Umbilical cord (tissue), 2 donors: Measurements from ENCODE around the gene LINS1. TPM values are rescaled to one million over a fixed set of nuclear protein-coding genes. Genes with fewer than 3 reads are reported as not detected.

Experiments used
- DNase-seq: peaks from one replicate; pipeline ENCODE4 v3.0.0-alpha.2; 2015; ENCODE audit warnings: low spot score
- total RNA-seq: library from RNA; depleted of rRNA; stranded (reverse); fragments of >200 nt; gene quantifications from one replicate; pipeline ENCODE4 v1.2.3, GENCODE V29; 2014; ENCODE audit warnings: low replicate concordance; ENCODE audit not compliant: insufficient read depth

LINS1 gene, protein sequence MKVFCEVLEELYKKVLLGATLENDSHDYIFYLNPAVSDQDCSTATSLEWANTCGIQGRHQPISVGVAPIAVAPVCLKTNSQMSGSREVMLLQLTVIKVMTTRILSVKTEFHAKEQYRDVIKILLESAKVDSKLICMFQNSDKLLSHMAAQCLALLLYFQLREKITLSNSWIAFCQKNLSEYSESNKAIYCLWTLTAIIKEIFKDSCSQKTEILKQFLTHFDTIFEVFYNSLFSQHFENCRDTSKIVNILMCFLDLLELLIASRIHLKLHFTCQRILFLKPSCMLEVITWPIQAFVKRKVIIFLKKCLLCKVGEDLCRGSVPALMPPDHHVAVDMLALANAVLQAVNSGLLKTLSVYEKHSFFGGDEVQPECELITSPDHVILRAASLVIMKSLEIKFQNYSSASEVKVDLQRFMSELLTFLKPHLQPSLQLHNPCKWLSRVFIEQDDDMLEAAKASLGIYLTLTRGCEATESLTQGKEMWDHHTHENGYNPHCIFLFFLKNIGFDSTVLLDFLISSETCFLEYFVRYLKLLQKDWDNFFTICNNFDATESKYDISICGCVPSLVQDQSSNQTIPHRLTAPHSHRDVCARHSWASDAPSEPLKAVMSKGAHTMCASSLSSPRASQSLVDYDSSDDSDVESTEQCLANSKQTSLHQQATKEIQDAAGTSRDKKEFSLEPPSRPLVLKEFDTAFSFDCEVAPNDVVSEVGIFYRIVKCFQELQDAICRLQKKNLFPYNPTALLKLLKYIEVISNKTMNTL
- total RNA-seq: 19.5 TPM

DNA sequence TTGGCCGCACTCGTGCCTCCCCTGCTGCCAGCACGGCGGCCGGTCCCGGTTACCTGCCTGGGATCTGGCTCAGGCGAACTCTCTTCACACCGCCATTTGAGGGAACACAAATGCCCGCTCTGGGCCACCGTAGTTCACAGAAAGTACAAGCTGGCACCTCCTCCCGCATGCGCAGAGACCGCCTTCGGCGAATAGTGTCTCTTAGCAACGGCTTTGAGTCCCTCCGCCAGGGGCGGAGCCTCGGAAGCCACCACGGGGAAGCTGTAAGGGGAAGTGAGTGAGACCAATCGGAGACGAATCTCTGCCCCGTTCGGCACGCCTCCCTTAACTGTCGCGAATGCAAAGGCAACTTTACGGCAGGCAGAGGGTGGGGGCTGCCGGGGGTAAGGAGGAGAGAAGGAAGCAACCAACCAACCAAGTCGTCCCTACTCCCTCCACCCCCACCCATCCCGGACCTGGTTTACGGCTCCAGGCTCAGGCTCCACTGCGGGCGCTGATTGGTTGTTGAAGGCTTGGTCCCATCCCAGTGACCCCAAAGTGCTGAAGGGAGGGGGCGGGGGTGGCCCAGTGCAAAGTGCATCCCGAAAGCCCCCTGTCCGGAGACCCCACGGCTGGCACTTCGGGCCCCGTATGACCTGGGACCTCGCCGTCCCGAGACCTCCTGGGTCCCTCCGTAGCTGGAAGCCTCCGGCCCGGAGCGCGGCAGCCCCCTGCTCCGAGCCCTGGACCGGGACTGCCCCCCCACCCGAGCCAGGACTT is at the start of gene LINS1, which contains the start of gene ASB7:
Gene LINS1, minus strand, starts transcription at position 121 of the 759 bp plus-strand sequence. CDS start 21,342 bp downstream, outside the sequence.
Gene ASB7, plus strand, starts transcription at position 526 of the 759 bp plus-strand sequence. CDS start 9,628 bp downstream, outside the sequence.
- DNase-seq: peak; percentile 100

DNA sequence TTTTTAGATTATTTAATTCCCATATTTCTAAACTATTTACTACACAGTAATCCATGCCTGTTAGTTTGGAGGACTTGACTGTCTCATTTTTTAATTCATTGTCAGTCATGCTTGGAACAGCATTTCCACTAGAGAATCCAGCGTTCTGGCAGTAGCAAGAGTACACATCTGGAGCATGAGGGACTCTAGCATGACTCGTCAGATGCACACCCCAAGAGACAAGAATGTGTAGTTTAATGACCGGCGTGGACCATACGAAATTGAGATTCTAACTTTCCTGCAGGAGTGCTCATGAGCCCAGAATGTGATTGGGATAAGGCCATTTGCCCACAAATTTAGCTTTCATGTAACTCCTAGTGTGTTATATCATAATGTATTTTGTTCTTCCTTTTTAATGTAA is 49.3 kb upstream of the LINS1 start:
- DNase-seq: no peak

DNA sequence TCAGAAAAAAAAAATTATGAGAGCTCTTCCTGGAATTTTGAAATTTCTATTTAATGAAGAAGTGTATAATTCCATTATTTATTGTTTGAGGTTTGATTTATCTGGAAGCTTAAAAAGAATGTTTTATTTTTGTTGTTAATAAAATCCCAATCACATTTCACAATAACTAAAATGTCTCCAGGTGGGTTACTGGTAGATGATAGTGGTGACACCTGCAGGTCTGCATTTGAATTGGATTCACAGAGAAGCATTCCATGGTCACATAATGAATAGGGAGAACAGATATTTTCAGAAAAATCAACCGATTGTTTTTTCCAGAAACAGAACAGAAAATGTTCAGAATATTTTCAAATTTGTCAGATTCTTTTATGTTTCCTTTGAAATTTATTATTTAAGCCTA is 48.7 kb upstream of the LINS1 start:
- DNase-seq: no peak

DNA sequence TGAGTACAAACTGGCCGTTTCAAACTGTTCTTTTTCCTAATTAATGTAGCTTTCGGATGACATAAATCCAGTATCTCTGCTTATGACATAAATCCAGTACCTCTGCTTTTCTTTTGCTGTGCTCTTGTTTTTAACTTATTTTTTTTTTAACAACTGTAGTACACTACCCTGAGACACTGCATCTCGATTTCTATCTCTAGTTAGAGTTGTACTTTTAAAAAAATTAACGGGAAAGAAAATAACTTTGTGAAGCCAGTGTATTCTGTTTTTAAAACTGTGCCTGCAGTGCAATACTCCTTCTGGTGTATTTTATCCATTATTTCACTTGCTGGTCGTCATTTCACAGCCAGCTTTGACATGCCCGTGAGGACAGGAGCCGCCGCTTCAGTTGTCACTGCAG is 47.0 kb upstream of the LINS1 start:
- DNase-seq: no peak

DNA sequence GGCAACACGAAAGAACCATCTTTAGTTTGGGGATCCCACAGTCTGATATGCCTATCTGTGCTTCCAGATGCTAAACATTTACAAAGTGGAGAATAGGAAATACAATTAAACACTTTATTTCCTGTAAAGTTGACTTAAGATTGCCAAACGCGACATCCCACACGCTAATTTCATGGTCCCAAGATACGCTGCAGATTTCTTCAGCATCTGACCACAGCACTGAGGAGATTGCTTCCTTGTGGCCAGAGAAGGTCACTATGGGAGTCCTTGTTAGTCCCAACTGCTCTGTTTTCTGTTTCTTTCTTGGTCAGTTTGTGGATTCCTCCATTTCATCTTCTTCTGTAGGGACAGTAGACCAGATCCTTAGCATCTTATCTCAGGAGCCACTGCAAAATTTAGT is 43.7 kb upstream of the LINS1 start:
- no peak for DNase-seq

DNA sequence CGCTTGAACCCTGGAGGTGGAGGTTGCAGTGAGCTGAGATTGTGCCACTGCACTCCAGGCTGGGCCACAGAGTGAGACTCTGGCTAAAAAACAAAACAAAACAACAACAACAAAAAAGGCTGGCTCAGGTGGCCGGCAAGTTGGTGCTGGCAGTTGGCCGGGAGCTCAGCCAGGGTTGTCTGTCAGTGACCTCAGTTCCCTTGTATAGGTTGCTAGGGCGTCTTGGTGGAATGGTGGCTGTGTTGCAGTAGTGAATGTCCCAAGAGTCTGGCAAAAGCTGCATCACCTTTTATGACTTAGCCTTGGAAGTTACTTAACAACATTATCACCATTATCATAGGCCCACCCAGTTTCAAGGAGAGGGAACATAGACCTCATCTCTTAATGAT is 41.0 kb upstream of the LINS1 start:
- DNase-seq: no peak

DNA sequence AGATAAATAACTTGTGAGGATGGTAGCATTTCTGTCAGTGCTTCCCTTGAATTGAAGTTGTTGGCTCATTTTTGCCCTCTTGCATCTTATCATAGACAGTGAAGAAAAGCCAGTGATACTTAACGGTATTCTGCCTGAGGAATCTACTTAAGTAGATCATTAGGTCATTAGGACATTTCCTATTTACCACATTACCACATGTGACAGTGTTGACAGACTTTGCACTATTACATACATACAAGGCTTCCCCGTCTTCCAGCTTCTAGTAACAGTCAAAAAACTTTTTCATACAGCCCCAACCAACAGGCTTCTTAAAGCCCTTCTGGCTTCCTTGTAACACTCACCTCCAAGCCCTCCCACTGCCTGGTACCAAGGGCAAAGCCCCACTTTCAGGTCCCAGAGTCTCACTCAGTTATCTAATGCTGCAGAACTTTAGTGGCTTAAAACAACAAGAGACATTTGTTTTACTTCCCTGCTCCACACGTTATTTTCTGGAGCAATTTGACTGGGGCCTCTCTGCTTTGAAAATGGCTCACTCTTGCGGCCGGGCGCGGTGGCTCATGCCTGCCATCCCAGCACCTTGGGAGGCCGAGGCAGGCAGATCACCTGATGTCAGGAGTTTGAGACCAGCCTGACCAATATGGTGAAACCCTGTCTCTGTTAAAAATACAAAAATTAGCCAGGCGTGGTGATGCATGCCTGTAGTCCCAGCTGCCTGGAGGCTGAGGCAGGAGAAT is 40.4 kb upstream of the LINS1 start:
- no peak for DNase-seq

DNA sequence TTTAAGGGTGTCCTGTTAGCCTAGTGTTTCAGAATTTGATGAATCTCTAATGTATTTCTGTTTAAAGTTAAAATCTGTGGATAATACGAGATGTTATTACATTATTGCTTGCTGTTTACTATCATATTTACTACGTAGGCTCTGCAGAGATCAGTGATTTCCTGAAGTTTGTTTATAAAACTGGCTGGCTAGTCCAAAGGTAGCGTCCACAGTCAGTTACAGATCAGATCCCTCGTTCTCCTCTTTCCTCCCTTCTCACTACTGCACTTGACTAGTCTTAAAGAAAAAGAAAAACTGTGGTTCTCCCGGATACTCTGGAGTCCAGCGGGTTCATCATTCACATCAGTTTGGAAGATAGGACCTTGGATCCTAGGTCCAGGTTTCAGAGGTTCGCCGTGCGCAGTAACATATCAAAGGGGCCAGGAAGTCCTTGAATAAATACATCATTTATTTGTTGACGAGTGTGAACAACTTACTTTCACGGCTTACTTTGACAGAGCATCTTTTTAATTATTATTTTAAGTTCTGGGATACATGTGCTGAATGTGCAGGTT is 36.3 kb upstream of the LINS1 start:
- DNase-seq: no peak

DNA sequence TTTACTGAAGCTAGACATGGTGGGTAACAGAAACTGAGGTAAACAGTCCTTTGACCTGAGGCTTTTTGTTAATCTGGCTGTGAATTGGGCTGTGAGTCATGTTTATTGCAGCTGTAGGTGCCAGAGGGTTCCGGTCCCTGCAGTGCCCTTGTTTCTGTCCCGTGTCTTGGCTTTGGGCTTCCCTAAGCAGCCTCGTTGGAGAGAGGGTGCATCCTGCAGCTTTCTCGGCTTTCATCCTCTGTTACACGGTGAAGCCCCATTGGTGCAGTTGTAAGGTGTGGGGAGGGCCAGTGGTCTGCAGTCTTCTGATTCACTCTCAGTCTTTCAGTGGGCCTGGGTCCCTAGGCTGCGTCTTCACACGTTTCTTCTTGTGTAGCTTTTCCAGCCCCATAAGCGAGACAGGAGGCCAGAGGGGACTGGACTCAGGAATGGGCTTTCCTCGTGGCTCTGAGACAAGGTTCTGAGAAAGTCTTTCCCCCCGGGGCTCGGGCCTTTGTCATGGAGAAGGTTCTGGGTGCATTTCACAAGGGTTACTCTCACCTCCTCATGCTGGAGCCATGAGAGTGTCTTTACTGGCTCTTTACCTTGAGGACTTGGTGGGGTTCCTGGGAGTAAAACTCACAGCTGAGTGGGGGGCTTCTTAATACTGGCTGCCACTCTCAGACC is 33.6 kb upstream of the LINS1 start:
- no peak for DNase-seq

DNA sequence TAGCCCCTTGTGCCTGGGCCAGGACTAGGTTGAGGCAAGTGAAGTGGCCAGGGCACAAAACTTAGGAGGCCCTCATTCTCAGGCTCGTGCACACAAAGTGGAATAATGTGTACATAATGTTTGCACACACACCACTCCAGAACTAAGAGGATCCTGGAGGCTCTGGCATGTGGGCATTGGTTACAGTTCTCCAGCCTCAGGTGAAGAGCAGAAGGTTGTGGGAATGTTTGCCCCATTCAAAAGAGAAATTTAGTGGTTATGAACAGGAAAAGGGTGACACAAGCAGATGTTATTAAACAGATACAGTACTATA is 31.7 kb upstream of the LINS1 start:
- no peak for DNase-seq

DNA sequence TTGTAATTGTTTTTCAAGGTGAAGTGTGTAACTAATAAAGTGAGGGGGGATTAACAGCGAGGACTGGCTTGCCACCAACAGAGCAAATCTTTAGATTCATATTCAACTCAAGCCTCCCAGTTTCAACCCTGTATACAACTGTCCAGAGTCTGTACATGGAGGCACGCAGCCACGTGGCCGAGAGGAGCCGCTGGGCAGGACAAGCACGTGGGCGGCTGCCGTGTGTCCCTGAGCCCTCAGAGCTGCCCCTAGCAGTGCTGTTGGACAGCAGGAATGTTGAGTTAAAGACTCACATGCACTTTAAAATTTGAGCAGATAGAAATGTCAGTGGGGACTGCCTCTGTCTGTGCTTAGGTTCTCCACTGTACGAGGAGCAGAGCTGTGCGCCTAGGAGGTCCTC is 29.8 kb upstream of the LINS1 start:
- no peak for DNase-seq

DNA sequence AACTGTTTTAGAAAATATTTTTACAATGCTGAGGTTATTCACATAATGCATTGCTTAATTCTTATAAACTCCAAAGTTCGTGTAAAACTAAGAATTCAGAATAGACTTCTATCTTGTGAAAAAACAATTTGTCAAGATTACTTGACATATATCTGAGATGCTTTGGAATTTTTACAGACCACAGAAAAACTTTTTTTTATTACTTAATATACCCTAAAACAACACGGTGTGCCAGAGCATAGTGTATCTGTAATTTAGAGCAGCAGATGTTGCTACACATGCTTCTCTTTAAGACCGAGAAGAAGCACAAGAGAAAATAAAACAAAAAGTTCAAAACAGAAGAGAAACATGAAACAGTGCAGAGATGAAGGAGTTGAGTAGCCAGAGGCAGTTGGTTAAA is 26.8 kb upstream of the LINS1 start:
- no peak for DNase-seq

DNA sequence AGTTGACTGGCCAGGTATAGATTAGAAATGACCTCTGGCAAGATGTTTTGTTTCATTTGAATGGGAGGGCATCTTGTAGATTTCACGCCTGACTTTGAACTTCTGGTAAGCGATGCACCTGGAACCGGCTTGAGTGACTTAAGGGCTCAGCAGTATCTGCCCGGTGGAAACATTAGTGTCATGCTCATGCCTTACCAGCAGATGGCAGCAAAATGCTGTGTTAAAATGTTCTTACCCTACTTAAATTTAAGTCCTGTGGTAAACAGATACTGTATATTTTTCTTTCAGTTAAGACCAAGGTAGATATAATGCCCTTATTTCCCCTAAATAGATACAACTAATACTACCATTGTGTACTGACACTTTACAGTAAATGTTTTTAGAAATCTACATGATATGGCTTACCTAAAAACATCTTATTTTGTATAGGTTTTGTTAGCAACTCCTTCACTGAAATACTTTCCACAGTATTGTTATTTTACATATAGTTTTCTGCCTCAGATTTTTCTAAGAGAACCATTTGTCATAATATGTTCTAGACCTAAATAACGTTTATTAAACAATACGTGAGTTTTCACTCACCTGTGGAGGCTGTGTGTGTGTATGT is 25.9 kb upstream of the LINS1 start:
- peak; percentile 75 for DNase-seq

DNA sequence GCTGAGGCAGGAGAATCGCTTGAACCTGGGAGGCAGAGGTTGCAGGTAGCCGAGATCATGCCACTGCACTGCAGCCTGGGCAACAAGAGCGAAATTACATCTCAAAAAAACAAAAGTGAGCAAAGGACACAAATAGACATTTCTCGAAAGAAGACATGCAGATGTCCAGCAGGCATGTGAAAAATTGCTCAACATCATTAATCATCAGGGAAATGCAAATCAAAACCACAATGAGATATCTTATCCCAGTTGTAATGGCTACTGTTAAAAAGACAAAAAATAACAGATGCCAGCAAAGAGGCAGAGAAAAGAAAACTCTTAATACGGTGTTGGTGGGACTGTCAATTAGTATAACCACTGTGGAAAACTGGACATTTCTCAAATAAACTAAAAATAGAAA is 21.3 kb upstream of the LINS1 start:
- no peak for DNase-seq

DNA sequence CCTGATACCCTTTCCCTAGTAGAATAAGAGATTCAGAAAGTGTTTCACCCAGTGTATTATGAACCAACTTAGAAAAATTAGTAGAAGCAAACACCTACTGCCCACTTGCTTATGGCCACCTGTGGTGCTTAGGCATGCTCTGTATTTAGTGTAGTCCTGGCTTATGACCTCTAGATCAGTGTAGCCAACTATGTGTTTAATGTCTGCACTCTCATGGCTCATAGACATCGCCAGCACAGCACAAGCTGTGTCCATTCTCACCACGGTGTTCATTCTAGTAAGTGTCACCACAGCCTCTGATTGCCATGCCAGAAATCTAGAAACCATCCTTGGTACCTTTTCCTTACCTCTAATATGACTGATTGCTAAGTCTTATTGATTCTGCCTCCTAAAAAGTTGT is 14.7 kb upstream of the LINS1 start:
- DNase-seq: no peak

DNA sequence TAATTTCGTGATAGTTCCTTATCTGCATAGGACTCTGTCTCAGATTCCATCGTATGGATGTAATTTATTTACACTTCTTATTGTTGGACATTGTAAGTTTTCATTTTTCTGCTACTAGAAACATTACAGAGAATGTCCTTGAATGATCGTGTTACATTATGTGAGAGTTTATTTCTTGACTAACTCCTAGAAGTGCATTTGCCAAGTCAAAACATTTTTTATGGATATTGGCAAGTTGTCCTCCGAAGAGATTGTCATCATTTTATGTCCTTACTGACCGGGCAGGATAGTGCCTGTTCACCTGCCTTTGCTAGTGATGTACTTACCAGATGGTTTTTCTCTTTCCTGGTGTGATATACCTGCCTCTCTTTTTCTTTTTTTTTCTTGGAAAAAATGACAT is 13.8 kb upstream of the LINS1 start:
- no peak for DNase-seq

DNA sequence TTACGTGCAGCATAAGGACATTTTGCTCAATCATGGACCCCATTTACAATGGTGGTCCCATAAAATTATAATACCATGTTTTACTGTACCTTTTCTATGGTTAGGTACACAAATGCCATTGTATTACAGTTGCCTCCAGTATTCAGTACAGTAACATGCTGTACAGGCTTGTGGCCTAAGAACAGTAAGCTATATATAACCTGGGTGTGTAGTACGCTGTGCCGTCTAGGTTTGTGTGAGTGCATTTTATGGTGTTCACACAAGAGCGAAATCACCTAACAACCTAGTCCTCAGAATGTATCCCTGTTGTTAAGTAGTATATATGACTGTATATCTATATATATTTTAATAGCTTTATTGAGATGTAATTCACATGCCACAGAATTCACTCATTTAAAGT is 12.9 kb upstream of the LINS1 start:
- no peak for DNase-seq

DNA sequence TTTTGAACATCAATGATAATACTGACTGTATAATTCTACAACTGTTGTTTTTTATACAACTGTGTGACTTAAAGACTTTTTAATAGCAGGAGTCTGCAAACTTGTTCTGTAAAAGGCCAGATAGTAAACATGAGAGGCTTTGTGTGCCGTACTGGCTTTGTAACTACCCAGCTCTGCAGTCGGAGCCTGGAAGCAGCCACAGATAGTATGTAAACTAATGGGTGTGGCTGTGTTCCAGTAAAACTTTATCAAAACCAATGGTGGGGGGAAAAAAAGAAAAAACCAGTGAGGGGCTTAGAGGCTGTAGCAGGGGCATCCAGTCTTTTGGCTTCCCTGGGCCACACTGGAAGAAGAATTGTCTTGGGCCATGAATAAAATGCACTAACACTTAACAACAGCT is 12.4 kb upstream of the LINS1 start:
- DNase-seq: no peak

DNA sequence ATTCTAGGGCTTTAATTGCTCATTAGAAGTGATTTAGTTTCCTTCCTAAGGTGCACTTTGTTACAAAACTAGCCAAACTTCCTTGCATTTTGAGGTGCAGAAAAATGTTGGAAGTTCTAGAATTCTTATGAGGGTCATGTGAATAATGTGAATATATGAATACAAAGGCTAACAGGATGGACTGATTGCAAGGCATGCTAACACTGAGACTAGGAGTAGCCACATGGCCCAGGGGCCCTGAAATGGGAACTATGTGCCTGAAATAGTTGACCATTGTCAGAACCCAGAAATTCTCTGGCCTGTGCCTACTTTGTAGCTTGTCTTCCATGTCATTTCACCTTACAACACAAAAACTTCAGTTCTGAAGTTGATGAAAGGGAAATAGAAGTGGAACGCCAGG is 11.2 kb upstream of the LINS1 start:
- DNase-seq: no peak

DNA sequence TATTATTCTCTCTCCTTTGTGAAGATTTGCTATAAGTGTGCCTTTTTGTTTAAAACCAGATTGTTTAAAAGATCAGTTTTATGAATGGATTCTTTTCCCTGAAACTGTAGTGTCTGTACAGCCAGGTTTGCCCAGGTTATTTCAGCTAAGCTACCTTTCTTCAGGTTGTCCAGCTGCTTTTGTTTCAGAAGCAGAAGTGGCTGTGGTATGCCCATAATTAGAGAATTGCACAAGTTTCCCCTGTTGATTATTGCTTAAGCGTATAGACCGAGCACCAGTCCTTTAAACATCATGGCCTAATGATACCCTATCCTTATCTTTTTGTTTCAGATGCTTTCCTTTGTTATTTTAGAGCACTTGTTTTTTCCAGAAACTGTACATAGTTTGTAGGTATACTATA is 10.6 kb upstream of the LINS1 start:
- DNase-seq: no peak
